ENCODE data around the gene ANKRD2. TPM values are rescaled to one million over a fixed set of nuclear protein-coding genes. Genes with fewer than 3 reads are reported as not detected.
A peak's percentile ranks its signal among the peaks of the same experiment; 100 is the strongest.

Gene ANKRD2
- total and polyA plus RNA-seq, 8 donors: 0.25 to 9.9 (median 0.68) TPM; not detected in 5

GRCh38 chr10:97539523-97540200 is 32.9 kb upstream of the ANKRD2 start:
- Histone ChIP-seq H3K36me3 (no peaks in the 10 kb centered on the region), H3K27me3 (no peaks in the 10 kb centered on the region), H3K9me3 (no peaks in the 10 kb centered on the region), H3K27ac (peak overlapping the region in 2 of 5 donors; percentile 4 to 10), H3K4me1 (peaks cover 23 to 48% (median 25%) of the 10 kb centered on the region in 4 donors), H3K4me3 (no peak overlapping the region)
- intact Hi-C loops (cut with DNase I; ENCODE audit: low total_unique reads): no loop called here
- TF ChIP-seq POLR2A (IDR thresholded peaks at IDR 0.05): no peak
- TF ChIP-seq POLR2AphosphoS5 (IDR thresholded peaks at IDR 0.05): no peak
- TF ChIP-seq CTCF (IDR thresholded peaks at IDR 0.05): no peak
- TF ChIP-seq EP300 (IDR thresholded peaks at IDR 0.05): no peak
- DNase-seq: peak in 1 of 2 donors; percentile 35
- WGBS, 5 donors: 56 to 97% (median 72%) methylated on average over 3 to 6 of the region's 6 CpGs

DNA sequence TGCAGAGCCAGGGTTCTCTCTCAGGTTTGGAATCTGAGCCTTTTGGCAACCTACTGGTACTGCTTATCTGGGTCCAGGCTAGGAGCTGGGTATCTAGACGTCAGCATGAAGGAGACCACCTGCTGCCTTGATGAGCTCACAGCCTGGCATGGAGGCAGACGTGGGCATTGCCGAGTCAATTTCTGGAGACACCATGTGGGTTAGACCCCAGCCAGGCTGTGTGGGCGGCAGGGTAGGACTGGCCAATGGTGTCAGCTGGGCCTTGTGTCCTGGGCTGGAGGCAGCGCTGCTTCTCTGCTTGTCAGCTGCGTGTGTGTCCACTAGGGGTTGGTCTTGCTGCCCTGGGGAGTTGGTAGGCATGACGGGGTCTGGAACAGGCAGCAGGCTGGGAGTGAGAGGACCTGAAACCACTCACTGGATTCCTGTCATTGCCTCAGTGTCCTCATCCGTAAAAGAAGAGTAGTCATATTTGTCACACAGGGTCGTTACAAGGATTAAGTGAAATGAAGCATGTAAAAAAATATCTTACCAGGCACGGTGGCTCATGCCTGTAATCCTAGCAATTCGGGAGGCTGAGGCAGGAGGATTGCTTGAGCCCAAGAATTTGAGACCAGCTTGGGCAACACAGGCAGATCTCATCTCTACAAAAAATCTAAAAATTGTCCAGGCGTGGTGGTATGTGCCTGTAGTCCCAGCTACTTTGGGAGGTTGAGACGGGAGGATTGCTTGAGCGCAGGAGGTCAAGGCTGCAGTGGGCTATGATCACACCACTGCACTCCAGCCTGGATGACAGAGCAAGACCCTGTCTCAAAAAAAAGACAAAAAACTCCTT is 31.7 kb upstream of the ANKRD2 start:
- 89 to 93% (median 92%) methylated on average over 12 to 14 of the region's 14 CpGs for WGBS, 5 donors
- Histone ChIP-seq H3K27me3 (no peaks in the 10 kb centered on the region), H3K36me3 (no peaks in the 10 kb centered on the region), H3K4me1 (peaks cover 23 to 48% (median 25%) of the 10 kb centered on the region in 4 donors), H3K27ac (peak overlapping the region in 2 of 5 donors; percentile 91 to 92), H3K9me3 (no peaks in the 10 kb centered on the region), H3K4me3 (no peak overlapping the region)
- no peak for TF ChIP-seq EP300 (IDR thresholded peaks at IDR 0.05)
- intact Hi-C loops (cut with DNase I; ENCODE audit: low total_unique reads): no loop called here
- no peak for DNase-seq

DNA sequence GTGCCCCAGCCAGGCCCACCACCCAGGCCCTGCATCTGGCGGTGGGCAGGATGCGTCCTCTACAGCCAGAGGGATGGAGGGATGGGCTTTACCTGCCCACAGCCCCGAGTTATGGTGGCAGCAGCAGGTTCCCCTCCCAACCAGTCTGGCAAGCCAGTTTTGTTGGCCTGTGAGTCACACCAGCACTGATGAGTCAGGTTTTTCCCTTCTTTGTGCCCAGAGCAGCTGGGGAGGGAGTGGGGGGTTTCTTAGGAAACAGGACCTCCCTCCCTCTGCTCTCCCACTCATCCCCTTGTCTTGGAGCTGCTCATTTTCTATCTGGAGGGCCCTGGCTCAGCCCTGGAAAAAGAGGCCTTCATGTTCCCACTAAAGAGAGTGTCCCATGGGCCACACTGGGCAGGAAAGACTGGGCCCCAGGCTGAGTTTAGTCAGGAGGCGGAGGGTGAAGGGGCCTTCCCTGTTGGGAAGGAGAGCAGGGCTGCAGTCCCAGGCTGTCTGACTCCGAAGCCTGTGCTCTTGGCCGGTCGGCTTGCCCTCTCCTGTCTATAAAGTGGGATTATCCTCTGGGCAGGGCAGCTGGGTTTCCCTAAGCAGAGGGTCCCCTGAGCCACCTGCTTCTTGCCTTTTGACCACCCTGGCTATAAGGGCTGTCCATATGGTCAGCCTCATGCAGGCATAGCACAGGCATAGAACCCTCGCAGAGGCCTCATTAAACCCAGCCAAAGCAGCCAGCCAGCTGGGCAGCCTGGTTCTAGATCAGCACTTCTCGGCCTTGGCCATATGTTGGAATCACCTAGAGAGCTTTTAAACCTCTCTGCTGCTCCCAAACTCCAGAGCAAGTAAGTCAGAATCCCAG is 30.2 kb upstream of the ANKRD2 start:
- whole genome bisulfite sequencing, 5 donors: 57 to 77% (median 75%) methylated on average over 6 to 9 of the region's 9 CpGs
- TF ChIP-seq POLR2AphosphoS5 (IDR thresholded peaks at IDR 0.05) (peak in 1 of 3 donors; percentile 66), CTCF (IDR thresholded peaks at IDR 0.05) (no peak)
- Histone ChIP-seq H3K27ac (peak overlapping the region; percentile 35 to 92 (median 83)), H3K4me1 (peaks cover 23 to 53% (median 25%) of the 10 kb centered on the region in 4 donors), H3K4me3 (no peak overlapping the region), H3K9me3 (no peaks in the 10 kb centered on the region), H3K36me3 (no peaks in the 10 kb centered on the region), H3K27me3 (no peaks in the 10 kb centered on the region)
- peak; percentile 40 to 86 for DNase-seq
- intact Hi-C loops (cut with DNase I; ENCODE audit: low total_unique reads): no loop called here

GRCh38 chr10:97543025-97543546 is 29.5 kb upstream of the ANKRD2 start:
- intact Hi-C loops (cut with DNase I; ENCODE audit: low total_unique reads): no loop called here
- Histone ChIP-seq H3K4me1 (peaks cover 23 to 56% (median 25%) of the 10 kb centered on the region in 4 donors), H3K4me3 (no peak overlapping the region), H3K9me3 (no peaks in the 10 kb centered on the region), H3K27me3 (no peaks in the 10 kb centered on the region), H3K27ac (peak overlapping the region; percentile 35 to 92 (median 83)), H3K36me3 (no peaks in the 10 kb centered on the region)
- 52 to 68% (median 62%) methylated on average over 9 to 10 of the region's 10 CpGs for WGBS, 5 donors
- peak; percentile 60 to 78 for DNase-seq
- no peak for TF ChIP-seq CTCF (IDR thresholded peaks at IDR 0.05)
- peak; percentile 8 to 88 (median 68) for TF ChIP-seq POLR2AphosphoS5 (IDR thresholded peaks at IDR 0.05)
